DND-41 (cell line): ENCODE measurements around the gene ANKRD26.

Source experiments
- CTCF ChIP-seq: IDR thresholded peaks from 2 replicates; pipeline ENCODE4 v1.5.1; 2012; ENCODE audit warnings: borderline replicate concordance, low read length, moderate library complexity, mild to moderate bottlenecking; ENCODE audit not compliant: poor library complexity, severe bottlenecking; ENCODE audit errors: extremely low read depth
- EZH2 ChIP-seq: IDR thresholded peaks from 3 replicates; pipeline ENCODE4 v1.6.1; 2012; ENCODE audit warnings: borderline replicate concordance, low read depth, mild to moderate bottlenecking, moderate library complexity, low read length, inconsistent platforms; ENCODE audit not compliant: severe bottlenecking

DNA sequence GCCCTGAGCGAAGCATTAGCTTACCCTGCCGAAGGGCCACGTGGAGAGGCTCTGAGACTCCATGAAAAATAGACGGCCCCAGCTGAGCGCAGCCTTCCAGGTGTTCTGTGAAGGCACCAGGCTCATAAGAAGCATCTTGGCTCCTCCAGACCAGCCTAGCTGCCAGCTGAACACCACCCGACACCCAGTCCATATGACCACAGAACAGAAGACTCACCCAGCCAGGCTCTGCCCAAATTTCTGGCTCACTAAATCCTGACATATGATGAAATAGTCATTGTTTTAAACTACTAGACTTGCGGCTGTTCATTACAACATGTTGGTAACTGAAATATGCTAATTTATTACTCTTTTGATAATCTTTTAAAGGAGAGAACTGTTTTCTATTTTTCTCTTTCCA, 140.0 kb downstream of the ANKRD26 start:
- TF ChIP-seq CTCF = no peak
- no peak for TF ChIP-seq EZH2
